Body of pancreas (tissue), 4 donors: ENCODE results near the gene SCAPER. TPM values are rescaled to one million over a fixed set of nuclear protein-coding genes. Genes with fewer than 3 reads are reported as not detected.
A peak's percentile ranks its signal among the peaks of the same experiment; 100 is the strongest.

ENCODE experiments used
- ATAC-seq: fragments of 150-250 bp; one replicate; pipeline ENCODE4 v1.9.1; 2016
- DNase-seq, 4 donors: peaks; one replicate each; pipeline ENCODE4 v3.0.0-alpha.2; 2019
- H3K27ac ChIP-seq, 4 donors: fragments of 200-600 bp; sonication (generic); 1 replicate in 3 of 4; 2 replicates in 1 of 4; pipeline versions ENCODE4 v1.5.1 to v1.6.1; 2016 to 2019; ENCODE audit warnings: mild to moderate bottlenecking in 1 of 4, mixed read lengths in 1 of 4, moderate library complexity in 1 of 4
- H3K27me3 ChIP-seq, 2 donors: fragments of 200-600 bp; sonication (generic); one replicate each; pipeline ENCODE4 v1.6.0; 2016; ENCODE audit warnings: mild to moderate bottlenecking in 1 of 2
- H3K36me3 ChIP-seq, 2 donors: fragments of 200-600 bp; sonication (generic); replicated peaks in 1 of 2; 2 replicates each; pipeline ENCODE4 v1.5.1; 2016; ENCODE audit warnings: low read depth in 2 of 2; ENCODE audit not compliant: insufficient read depth in 1 of 2
- H3K4me1 ChIP-seq: fragments of 200-600 bp; sonication (generic); one replicate; pipeline ENCODE4 v1.6.0; 2016
- H3K4me3 ChIP-seq, 2 donors: fragments of 200-600 bp; sonication (generic); 1 replicate in 1 of 2; 2 replicates in 1 of 2; pipeline ENCODE4 v1.5.1; 2016 to 2019
- H3K9me3 ChIP-seq, 3 donors: fragments of 200-600 bp; sonication (generic); 1 replicate in 2 of 3; 2 replicates in 1 of 3; pipeline ENCODE4 v1.5.1; 2016
- CTCF ChIP-seq, 7 experiments: fragments of 450-650 bp in 4 of 7; fragments of 200-600 bp in 3 of 7; sonication (generic) in 3 of 7; IDR thresholded peaks; one replicate each; pipeline ENCODE4 v1.5.1; 2016 to 2019; ENCODE audit warnings: antibody characterized with exemption in 7 of 7
- POLR2A ChIP-seq, 3 donors: fragments of 450-650 bp; IDR thresholded peaks; one replicate each; pipeline ENCODE4 v1.6.1; 2016; ENCODE audit warnings: antibody characterized with exemption in 3 of 3, mild to moderate bottlenecking in 2 of 3
- WGBS, 2 donors: methylation state at CpG; one replicate each; pipeline ENCODE4 v1.1.5; 2017; 5-methylcytosine and 5-hydroxymethylcytosine counted together
- intact Hi-C: fragments of 100-400 bp; cut with DNase I; formaldehyde crosslinking; loops from one replicate; pipeline ENCODE4 v1.15.1; 2023
- total RNA-seq, 2 donors: library from RNA; depleted of rRNA; stranded (reverse); fragments of >200 nt; gene quantifications; one replicate each; pipeline ENCODE4 v1.1.0, GENCODE V29; 2016

Gene SCAPER
- total RNA-seq, 2 donors from 2014 or later = 22.1 to 46.2 TPM

- H3K9me3 ChIP-seq = no peaks in the 10 kb centered on the region
- peak; percentile 45 to 71 (median 67) for DNase-seq
- H3K27me3 ChIP-seq = no peaks in the 10 kb centered on the region
- H3K4me3 ChIP-seq = no peak overlapping the region
- intact Hi-C loops = no loop called here
- no peak for TF ChIP-seq POLR2A (IDR thresholded peaks at IDR 0.05)
- TF ChIP-seq CTCF (IDR thresholded peaks at IDR 0.05) = no peak
- H3K4me1 ChIP-seq = peaks cover 12% of the 10 kb centered on the region
- no peaks in the 10 kb centered on the region for H3K36me3 ChIP-seq
- peak overlapping the region in 1 of 4 donors; percentile 22 for H3K27ac ChIP-seq
- 60 to 72% methylated on average over 9 of the region's 9 CpGs for WGBS, 2 donors
- peak; percentile 62 for ATAC-seq
Observed at GRCh38 chr15:76576523-76577279, 328.4 kb downstream of the SCAPER start.

GRCh38 chr15:76575679-76576078, 329.5 kb downstream of the SCAPER start:
- H3K4me3 ChIP-seq = no peak overlapping the region
- H3K36me3 ChIP-seq = no peaks in the 10 kb centered on the region
- no peak for TF ChIP-seq POLR2A (IDR thresholded peaks at IDR 0.05)
- TF ChIP-seq CTCF (IDR thresholded peaks at IDR 0.05) = no peak
- no peaks in the 10 kb centered on the region for H3K9me3 ChIP-seq
- 96% methylated on average over 2 of the region's 2 CpGs for WGBS, 2 donors
- intact Hi-C loops = no loop called here
- DNase-seq (no peak), ATAC-seq (no peak)
- H3K27me3 ChIP-seq = no peaks in the 10 kb centered on the region
- peaks cover 12% of the 10 kb centered on the region for H3K4me1 ChIP-seq
- H3K27ac ChIP-seq = no peak overlapping the region

- no peaks in the 10 kb centered on the region for H3K9me3 ChIP-seq
- ATAC-seq (no peak), DNase-seq (no peak)
- no peaks in the 10 kb centered on the region for H3K36me3 ChIP-seq
- WGBS, 2 donors = 69 to 82% methylated on average over 1 of the region's 1 CpG
- intact Hi-C loops = no loop called here
- H3K4me1 ChIP-seq = peaks cover 12% of the 10 kb centered on the region
- TF ChIP-seq CTCF (IDR thresholded peaks at IDR 0.05) = no peak
- no peak for TF ChIP-seq POLR2A (IDR thresholded peaks at IDR 0.05)
- no peak overlapping the region for H3K27ac ChIP-seq
- H3K27me3 ChIP-seq = no peaks in the 10 kb centered on the region
- H3K4me3 ChIP-seq = no peak overlapping the region
Observed at GRCh38 chr15:76575274-76575673, 329.9 kb downstream of the SCAPER start.

- Histone ChIP-seq H3K4me1 (peaks cover 12% of the 10 kb centered on the region), H3K9me3 (no peaks in the 10 kb centered on the region), H3K36me3 (no peaks in the 10 kb centered on the region), H3K27me3 (no peaks in the 10 kb centered on the region), H3K4me3 (no peak overlapping the region), H3K27ac (no peak overlapping the region)
- no peak for TF ChIP-seq CTCF (IDR thresholded peaks at IDR 0.05)
- TF ChIP-seq POLR2A (IDR thresholded peaks at IDR 0.05) = no peak
- ATAC-seq (no peak), DNase-seq (no peak)
- intact Hi-C loops = no loop called here
Observed at GRCh38 chr15:76572983-76573314, 332.2 kb downstream of the SCAPER start.

- WGBS, 2 donors = 80% methylated on average over 2 of the region's 2 CpGs
- Histone ChIP-seq H3K27me3 (no peaks in the 10 kb centered on the region), H3K36me3 (no peaks in the 10 kb centered on the region), H3K4me1 (no peaks in the 10 kb centered on the region), H3K9me3 (no peaks in the 10 kb centered on the region), H3K27ac (no peak overlapping the region), H3K4me3 (no peak overlapping the region)
- no peak for TF ChIP-seq POLR2A (IDR thresholded peaks at IDR 0.05)
- TF ChIP-seq CTCF (IDR thresholded peaks at IDR 0.05) = no peak
- ATAC-seq (no peak), DNase-seq (no peak)
- intact Hi-C loops = no loop called here
Observed at GRCh38 chr15:76566276-76566675, 338.9 kb downstream of the SCAPER start.
